ENCODE measurements around the gene NSMCE1. TPM values are rescaled to one million over a fixed set of nuclear protein-coding genes. Genes with fewer than 3 reads are reported as not detected.

The NSMCE1 gene
- total and polyA plus RNA-seq, 2 donors (not counting 1 experiment from before 2014, with no cell fraction given) = 29.0 to 61.9 TPM

GRCh38 chr16:27287887-27288286, 19.3 kb upstream of the NSMCE1 start:
- H3K27me3 ChIP-seq (replicated peaks in 1 of 4; ENCODE audit: control extremely low read depth in 1 of 4, control insufficient read depth in 3 of 4, insufficient read depth in 4 of 4, low read length in 3 of 4) = no peaks in the 10 kb centered on the region
- no peaks in the 10 kb centered on the region for H3K9me3 ChIP-seq (ENCODE audit: control extremely low read depth in 1 of 3, control insufficient read depth in 2 of 3, insufficient read depth in 1 of 3, low read length in 2 of 3)
- POLR2A ChIA-PET = no interaction called here
- H2AFZ ChIP-seq (ENCODE audit: insufficient read depth, low read depth, low read length, poor library complexity, severe bottlenecking) = no peak overlapping the region
- no peak for ATAC-seq (ENCODE audit: low read depth)
- peaks cover 48% of the 10 kb centered on the region for H3K4me1 Mint-ChIP-seq
- H3K4me1 ChIP-seq (ENCODE audit: control insufficient read depth in 2 of 2, insufficient read depth in 2 of 2, low read length in 2 of 2) = peaks cover 35 to 38% of the 10 kb centered on the region in 2 donors
- DNase-seq = no peak
- CTCF ChIA-PET = interaction anchor here (0.9 kb wide), 1 partner anchor 16 kb away, joined by 3 read pairs; no protein-coding TSS in a partner anchor
- H3K9me3 Mint-ChIP-seq (ENCODE audit: insufficient read depth) = no peaks in the 10 kb centered on the region
- WGBS (ENCODE audit: insufficient coverage) = 93% methylated on average over 9 of the region's 11 CpGs
- H3K27ac ChIP-seq (ENCODE audit: low read length in 2 of 2) = no peak overlapping the region
- no peak overlapping the region for H3K4me3 ChIP-seq (ENCODE audit: control extremely low read depth in 1 of 5, extremely low read depth in 1 of 5, insufficient read depth in 1 of 5, low read depth in 2 of 5, low read length in 4 of 5)
- no peak overlapping the region for H3K27ac Mint-ChIP-seq
- no peak overlapping the region for H3K4me3 Mint-ChIP-seq
- no peaks in the 10 kb centered on the region for H4K20me1 ChIP-seq (ENCODE audit: control insufficient read depth, insufficient read depth, low read length, poor library complexity, severe bottlenecking)
- no peaks in the 10 kb centered on the region for H3K36me3 ChIP-seq (replicated peaks in 1 of 2; ENCODE audit: control extremely low read depth in 1 of 2, control insufficient read depth in 1 of 2, extremely low read depth in 1 of 2, insufficient read depth in 2 of 2, low read length in 1 of 2)
- no peaks in the 10 kb centered on the region for H3K27me3 Mint-ChIP-seq
- TF ChIP-seq EZH2 (IDR thresholded peaks at IDR 0.05; ENCODE audit: borderline replicate concordance, insufficient read depth, low read depth, low read length, poor library complexity, severe bottlenecking) = no peak
- TF ChIP-seq, protein P1, sequence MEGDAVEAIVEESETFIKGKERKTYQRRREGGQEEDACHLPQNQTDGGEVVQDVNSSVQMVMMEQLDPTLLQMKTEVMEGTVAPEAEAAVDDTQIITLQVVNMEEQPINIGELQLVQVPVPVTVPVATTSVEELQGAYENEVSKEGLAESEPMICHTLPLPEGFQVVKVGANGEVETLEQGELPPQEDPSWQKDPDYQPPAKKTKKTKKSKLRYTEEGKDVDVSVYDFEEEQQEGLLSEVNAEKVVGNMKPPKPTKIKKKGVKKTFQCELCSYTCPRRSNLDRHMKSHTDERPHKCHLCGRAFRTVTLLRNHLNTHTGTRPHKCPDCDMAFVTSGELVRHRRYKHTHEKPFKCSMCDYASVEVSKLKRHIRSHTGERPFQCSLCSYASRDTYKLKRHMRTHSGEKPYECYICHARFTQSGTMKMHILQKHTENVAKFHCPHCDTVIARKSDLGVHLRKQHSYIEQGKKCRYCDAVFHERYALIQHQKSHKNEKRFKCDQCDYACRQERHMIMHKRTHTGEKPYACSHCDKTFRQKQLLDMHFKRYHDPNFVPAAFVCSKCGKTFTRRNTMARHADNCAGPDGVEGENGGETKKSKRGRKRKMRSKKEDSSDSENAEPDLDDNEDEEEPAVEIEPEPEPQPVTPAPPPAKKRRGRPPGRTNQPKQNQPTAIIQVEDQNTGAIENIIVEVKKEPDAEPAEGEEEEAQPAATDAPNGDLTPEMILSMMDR (IDR thresholded peaks at IDR 0.05) = no peak
- no peak overlapping the region for H3K4me2 ChIP-seq (replicated peaks; ENCODE audit: low read depth, low read length, poor library complexity, severe bottlenecking)
- H3K79me2 ChIP-seq (ENCODE audit: control insufficient read depth, insufficient read depth, low read length) = no peaks in the 10 kb centered on the region
- H3K9ac ChIP-seq (ENCODE audit: low read length) = no peak overlapping the region
- intact Hi-C loops (cut with micrococcal nuclease) = no loop called here

DNA sequence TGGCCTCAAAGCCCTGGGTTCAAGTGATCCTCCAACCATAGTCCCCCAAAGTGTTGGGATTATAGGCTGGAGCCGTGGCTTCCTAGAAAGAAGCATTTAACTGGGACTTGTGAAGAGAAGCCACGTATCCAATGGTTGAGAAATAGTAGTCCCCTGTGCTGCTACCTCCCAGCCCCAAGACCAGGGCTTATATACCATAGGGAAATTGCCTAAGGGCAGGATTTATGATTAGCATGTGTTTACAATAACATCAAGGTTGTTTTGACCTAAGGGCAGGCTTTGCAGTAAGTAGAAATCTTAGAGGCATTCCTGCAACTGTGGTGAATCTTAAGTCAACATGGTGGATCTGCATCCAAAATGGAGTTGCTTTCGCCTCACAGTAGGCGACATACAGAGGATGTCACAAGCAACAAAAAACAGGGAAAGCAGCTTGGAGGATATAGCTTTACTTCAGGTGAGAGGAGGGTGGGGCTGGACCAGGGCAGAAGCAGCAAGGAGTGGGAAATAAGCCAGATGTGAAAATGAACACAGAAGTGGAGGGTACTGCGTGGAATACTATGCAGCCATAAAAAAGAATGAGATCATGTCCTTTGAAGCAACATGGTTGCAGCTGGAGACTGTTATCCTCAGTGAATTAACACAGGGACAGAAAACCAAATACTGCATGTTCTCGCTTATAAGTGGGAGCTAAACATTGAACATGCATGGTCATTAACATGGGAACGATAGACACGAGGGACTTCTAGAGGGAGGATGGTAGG, 18.7 kb upstream of the NSMCE1 start:
- no peaks in the 10 kb centered on the region for H3K79me2 ChIP-seq (ENCODE audit: control insufficient read depth, insufficient read depth, low read length)
- H3K4me1 ChIP-seq (ENCODE audit: control insufficient read depth in 2 of 2, insufficient read depth in 2 of 2, low read length in 2 of 2) = peaks cover 36 to 38% of the 10 kb centered on the region in 2 donors
- TF ChIP-seq, protein P1 (IDR thresholded peaks at IDR 0.05) = no peak
- no peak for TF ChIP-seq EZH2 (IDR thresholded peaks at IDR 0.05; ENCODE audit: borderline replicate concordance, insufficient read depth, low read depth, low read length, poor library complexity, severe bottlenecking)
- no peak overlapping the region for H3K4me3 ChIP-seq (ENCODE audit: control extremely low read depth in 1 of 5, extremely low read depth in 1 of 5, insufficient read depth in 1 of 5, low read depth in 2 of 5, low read length in 4 of 5)
- H3K4me2 ChIP-seq (replicated peaks; ENCODE audit: low read depth, low read length, poor library complexity, severe bottlenecking) = no peak overlapping the region
- ChIA-PET CTCF (interaction anchor here (0.9 kb wide), 1 partner anchor 15 kb away, joined by 3 read pairs; no protein-coding TSS in a partner anchor), POLR2A (no interaction called here)
- WGBS (ENCODE audit: insufficient coverage) = 98% methylated on average over 7 of the region's 8 CpGs
- DNase-seq = no peak
- no peaks in the 10 kb centered on the region for H3K9me3 Mint-ChIP-seq (ENCODE audit: insufficient read depth)
- no peak overlapping the region for H3K27ac Mint-ChIP-seq
- ATAC-seq (ENCODE audit: low read depth) = no peak
- no peak overlapping the region for H3K27ac ChIP-seq (ENCODE audit: low read length in 2 of 2)
- no peaks in the 10 kb centered on the region for H3K27me3 Mint-ChIP-seq
- no peaks in the 10 kb centered on the region for H3K9me3 ChIP-seq (ENCODE audit: control extremely low read depth in 1 of 3, control insufficient read depth in 2 of 3, insufficient read depth in 1 of 3, low read length in 2 of 3)
- no peak overlapping the region for H3K4me3 Mint-ChIP-seq
- H3K4me1 Mint-ChIP-seq = peaks cover 50% of the 10 kb centered on the region
- H3K36me3 ChIP-seq (replicated peaks in 1 of 2; ENCODE audit: control extremely low read depth in 1 of 2, control insufficient read depth in 1 of 2, extremely low read depth in 1 of 2, insufficient read depth in 2 of 2, low read length in 1 of 2) = no peaks in the 10 kb centered on the region
- intact Hi-C loops (cut with micrococcal nuclease) = no loop called here
- no peaks in the 10 kb centered on the region for H3K27me3 ChIP-seq (replicated peaks in 1 of 4; ENCODE audit: control extremely low read depth in 1 of 4, control insufficient read depth in 3 of 4, insufficient read depth in 4 of 4, low read length in 3 of 4)
- H4K20me1 ChIP-seq (ENCODE audit: control insufficient read depth, insufficient read depth, low read length, poor library complexity, severe bottlenecking) = no peaks in the 10 kb centered on the region
- no peak overlapping the region for H3K9ac ChIP-seq (ENCODE audit: low read length)
- no peak overlapping the region for H2AFZ ChIP-seq (ENCODE audit: insufficient read depth, low read depth, low read length, poor library complexity, severe bottlenecking)

Measured in B cell (primary cell).